PC-9 (cell line): ENCODE data around the gene PCDHGA1. TPM values are rescaled to one million over a fixed set of nuclear protein-coding genes. Genes with fewer than 3 reads are reported as not detected.

Source experiments
- BruUV-seq: library from RNA; stranded (reverse); fragments of 400-500 nt; replicated peaks from 2 replicates; lab custom pipeline; 2021; lab: Mats Ljungman, UMichigan
- CTCF ChIA-PET: fragments of 300-600 bp; sonication (Branson Sonifier 250); formaldehyde crosslinking; loops from one replicate; lab custom pipeline; 2022; ENCODE audit warnings: antibody characterized with exemption; lab: Charles Lee
- POLR2A ChIA-PET: fragments of 300-600 bp; sonication (Branson Sonifier 250); formaldehyde crosslinking; loops from one replicate; lab custom pipeline; 2022; ENCODE audit warnings: antibody characterized with exemption; ENCODE audit not compliant: unreplicated experiment; lab: Charles Lee
- DNase-seq, 2 experiments: peaks; one replicate each; pipeline versions ENCODE4 v3.0.0 to v3.0.0-alpha.2; 2015 to 2022; ENCODE audit warnings: mixed read lengths in 1 of 2
- H2AFZ ChIP-seq: fragments of 200-600 bp; sonication (generic); 2 replicates; pipeline ENCODE4 v1.8.1; 2017; ENCODE audit warnings: antibody characterized with exemption
- H3F3A ChIP-seq: fragments of 200-600 bp; sonication (generic); 2 replicates; pipeline ENCODE4 v1.8.1; 2017; ENCODE audit warnings: antibody characterized with exemption, mild to moderate bottlenecking, low read depth; ENCODE audit not compliant: insufficient read depth
- H3K27ac ChIP-seq: fragments of 200-600 bp; sonication (generic); 2 replicates; pipeline ENCODE4 v1.6.1; 2016; ENCODE audit warnings: mixed run types
- H3K27me3 ChIP-seq: fragments of 200-600 bp; sonication (generic); 2 replicates; pipeline ENCODE4 v1.6.1; 2016; ENCODE audit warnings: low read depth, mixed run types; ENCODE audit not compliant: insufficient read depth
- H3K36me3 ChIP-seq: fragments of 200-600 bp; sonication (generic); 2 replicates; pipeline ENCODE4 v1.6.1; 2016; ENCODE audit warnings: low read depth, mixed run types
- H3K4me1 ChIP-seq: fragments of 200-600 bp; sonication (generic); replicated peaks from 2 replicates; pipeline ENCODE4 v1.6.1; 2016; ENCODE audit warnings: mixed run types; ENCODE audit not compliant: insufficient read depth
- H3K4me2 ChIP-seq: fragments of 200-600 bp; sonication (generic); 2 replicates; pipeline ENCODE4 v1.6.1; 2017; ENCODE audit warnings: mixed run types
- H3K4me3 ChIP-seq: fragments of 200-600 bp; sonication (generic); 2 replicates; pipeline ENCODE4 v1.6.1; 2016; ENCODE audit warnings: mixed run types
- H3K79me2 ChIP-seq: fragments of 200-600 bp; sonication (generic); 2 replicates; pipeline ENCODE4 v1.6.1; 2017; ENCODE audit warnings: low read depth, mixed run types
- H3K9me2 ChIP-seq: fragments of 200-600 bp; sonication (generic); 2 replicates; pipeline ENCODE4 v1.8.1; 2017; ENCODE audit warnings: mild to moderate bottlenecking; ENCODE audit not compliant: insufficient read depth
- H3K9me3 ChIP-seq: fragments of 200-600 bp; sonication (generic); 2 replicates; pipeline ENCODE4 v1.8.1; 2016; ENCODE audit warnings: low read depth; ENCODE audit not compliant: insufficient read depth
- H4K20me1 ChIP-seq: fragments of 200-600 bp; sonication (generic); 2 replicates; pipeline ENCODE4 v1.8.1; 2017; ENCODE audit not compliant: insufficient read depth
- EZH2 ChIP-seq: fragments of 200-600 bp; sonication (generic); IDR thresholded peaks from 2 replicates; pipeline ENCODE4 v1.8.0; 2017; ENCODE audit warnings: antibody characterized with exemption, low read depth
- intact Hi-C: fragments of 100-400 bp; cut with micrococcal nuclease; formaldehyde crosslinking; loops from one replicate; pipeline ENCODE4 v1.10.0; 2022; ENCODE audit not compliant: unreplicated experiment
- total RNA-seq: library from RNA; stranded (reverse); gene quantifications from 2 replicates; pipeline ENCODE4 v1.2.3, GENCODE V29; 2021
- TF ChIP-seq, protein P1 (sequence below): fragments of 200-600 bp; sonication (generic); conservative IDR thresholded peaks from 2 replicates; pipeline ENCODE4 v1.6.1; 2017; ENCODE audit warnings: mixed run types, antibody characterized with exemption, mild to moderate bottlenecking, moderate library complexity

The PCDHGA1 gene
- total RNA-seq, 1 experiment from 2014 or later: 0.07 TPM

DNA sequence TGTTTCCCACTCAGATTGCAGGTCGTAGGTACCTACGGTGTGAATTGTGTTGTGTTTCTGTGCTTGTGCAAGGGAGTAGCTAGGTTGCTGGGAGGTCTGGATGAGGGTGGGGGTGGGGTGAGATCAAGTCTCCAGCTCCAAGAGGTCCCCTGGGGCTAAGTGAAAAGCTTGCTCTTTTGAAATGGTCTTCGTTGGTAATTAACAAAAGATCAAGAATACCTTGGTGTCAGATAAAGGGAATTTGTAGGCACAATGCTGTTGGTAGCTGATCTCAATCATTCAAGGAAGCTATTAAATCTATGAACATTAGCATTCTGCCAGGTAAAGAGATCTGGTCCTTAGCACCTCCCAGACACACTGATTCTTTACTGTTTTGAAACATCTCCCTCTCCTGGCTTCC, 153.6 kb downstream of the PCDHGA1 start:
- H3K27ac ChIP-seq: no peak overlapping the region
- H3K9me2 ChIP-seq: no peaks in the 10 kb centered on the region
- TF ChIP-seq, protein P1, sequence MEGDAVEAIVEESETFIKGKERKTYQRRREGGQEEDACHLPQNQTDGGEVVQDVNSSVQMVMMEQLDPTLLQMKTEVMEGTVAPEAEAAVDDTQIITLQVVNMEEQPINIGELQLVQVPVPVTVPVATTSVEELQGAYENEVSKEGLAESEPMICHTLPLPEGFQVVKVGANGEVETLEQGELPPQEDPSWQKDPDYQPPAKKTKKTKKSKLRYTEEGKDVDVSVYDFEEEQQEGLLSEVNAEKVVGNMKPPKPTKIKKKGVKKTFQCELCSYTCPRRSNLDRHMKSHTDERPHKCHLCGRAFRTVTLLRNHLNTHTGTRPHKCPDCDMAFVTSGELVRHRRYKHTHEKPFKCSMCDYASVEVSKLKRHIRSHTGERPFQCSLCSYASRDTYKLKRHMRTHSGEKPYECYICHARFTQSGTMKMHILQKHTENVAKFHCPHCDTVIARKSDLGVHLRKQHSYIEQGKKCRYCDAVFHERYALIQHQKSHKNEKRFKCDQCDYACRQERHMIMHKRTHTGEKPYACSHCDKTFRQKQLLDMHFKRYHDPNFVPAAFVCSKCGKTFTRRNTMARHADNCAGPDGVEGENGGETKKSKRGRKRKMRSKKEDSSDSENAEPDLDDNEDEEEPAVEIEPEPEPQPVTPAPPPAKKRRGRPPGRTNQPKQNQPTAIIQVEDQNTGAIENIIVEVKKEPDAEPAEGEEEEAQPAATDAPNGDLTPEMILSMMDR: no peak
- TF ChIP-seq EZH2: no peak
- no peak overlapping the region for H3K4me2 ChIP-seq
- H3K36me3 ChIP-seq: no peaks in the 10 kb centered on the region
- BruUV-seq: no TSS peak
- no peaks in the 10 kb centered on the region for H3K4me1 ChIP-seq
- H4K20me1 ChIP-seq: no peaks in the 10 kb centered on the region
- no peaks in the 10 kb centered on the region for H3F3A ChIP-seq
- intact Hi-C loops: no loop called here
- CTCF ChIA-PET: interaction anchor here (0.6 kb wide), 1 partner anchor 63 kb away, joined by 6 read pairs; the partner anchor contains the start of gene PCDHGA11
- H3K4me3 ChIP-seq: no peak overlapping the region
- POLR2A ChIA-PET: interaction anchor here (0.7 kb wide), 1 partner anchor 856 kb away, joined by 3 read pairs; no protein-coding TSS in a partner anchor
- H3K79me2 ChIP-seq: no peaks in the 10 kb centered on the region
- no peak for DNase-seq
- no peak overlapping the region for H2AFZ ChIP-seq
- no peaks in the 10 kb centered on the region for H3K9me3 ChIP-seq
- peaks cover 9% of the 10 kb centered on the region for H3K27me3 ChIP-seq

DNA sequence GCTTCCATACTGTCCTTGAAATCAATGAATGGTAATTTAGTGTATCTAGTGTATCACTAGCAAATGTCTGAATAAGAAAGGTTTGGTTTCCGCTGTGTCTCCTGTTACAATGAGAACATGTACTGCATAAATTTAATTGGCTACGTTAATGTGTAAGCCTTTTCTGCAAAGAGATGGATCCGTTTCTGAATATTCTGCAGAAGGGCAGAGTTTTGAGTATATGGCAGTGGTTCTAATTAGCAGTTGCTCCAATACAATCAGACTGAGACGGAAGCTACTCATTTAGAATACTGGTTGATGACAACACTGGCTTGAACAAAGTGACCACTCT, 154.0 kb downstream of the PCDHGA1 start:
- Histone ChIP-seq H3K4me1 (no peaks in the 10 kb centered on the region), H3K36me3 (no peaks in the 10 kb centered on the region), H2AFZ (no peak overlapping the region), H3K79me2 (no peaks in the 10 kb centered on the region), H3K4me2 (no peak overlapping the region), H3K9me3 (no peaks in the 10 kb centered on the region), H3F3A (no peaks in the 10 kb centered on the region), H3K9me2 (no peaks in the 10 kb centered on the region), H3K4me3 (no peak overlapping the region), H4K20me1 (no peaks in the 10 kb centered on the region), H3K27ac (no peak overlapping the region), H3K27me3 (peaks cover 9% of the 10 kb centered on the region)
- no peak for DNase-seq
- no peak for TF ChIP-seq EZH2
- TF ChIP-seq, protein P1: no peak
- intact Hi-C loops: no loop called here
- ChIA-PET CTCF (no interaction called here), POLR2A (interaction anchor here (0.7 kb wide), 1 partner anchor 857 kb away, joined by 3 read pairs; no protein-coding TSS in a partner anchor)
- no TSS peak for BruUV-seq

DNA sequence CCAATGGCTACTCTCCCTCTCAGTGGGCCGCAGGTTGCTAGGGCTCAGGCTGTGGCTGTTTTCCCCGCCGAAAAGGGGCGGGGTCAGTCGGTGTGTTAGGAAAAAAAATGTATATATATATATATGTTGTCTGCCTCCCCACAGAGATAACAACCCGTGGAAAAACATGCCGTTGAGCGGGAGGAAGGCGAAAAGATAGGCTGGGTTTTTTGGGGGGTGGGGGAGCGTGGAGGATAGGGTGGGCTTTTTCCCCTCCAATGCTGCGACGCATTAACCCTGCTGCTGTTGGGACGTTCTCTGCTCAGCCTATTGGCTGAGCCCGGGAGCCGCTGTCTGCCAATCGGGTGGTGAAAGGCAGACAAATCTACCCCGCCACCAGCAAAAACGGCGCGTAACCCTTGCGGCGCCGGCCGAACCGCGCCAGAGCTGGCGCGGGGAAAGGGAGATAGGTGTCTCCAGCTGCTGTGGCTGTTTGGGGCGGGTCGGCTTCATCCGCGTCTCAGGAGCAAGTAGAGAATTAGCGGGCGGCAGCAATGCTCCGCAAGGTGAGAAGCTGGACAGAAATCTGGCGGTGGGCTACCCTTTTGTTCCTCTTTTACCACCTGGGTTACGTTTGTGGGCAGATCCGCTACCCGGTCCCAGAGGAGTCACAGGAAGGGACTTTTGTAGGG, 154.5 kb downstream of the PCDHGA1 start, which contains the start of gene PCDHGC4:
Gene PCDHGC4, plus strand, starts transcription at position 390 of the 671 bp plus-strand sequence. Its CDS starts 144 bp downstream, at position 534.
- Histone ChIP-seq H3K9me2 (no peaks in the 10 kb centered on the region), H2AFZ (no peak within 1 kb of the TSS), H3K4me2 (no peak within 1 kb of the TSS), H3K27ac (no peak within 1 kb of the TSS), H4K20me1 (no peaks in the 10 kb centered on the region), H3K27me3 (peaks cover 9% of the 10 kb centered on the region), H3K36me3 (no peaks in the 10 kb centered on the region), H3K79me2 (no peaks in the 10 kb centered on the region), H3K4me1 (no peaks in the 10 kb centered on the region), H3K9me3 (no peaks in the 10 kb centered on the region), H3F3A (no peaks in the 10 kb centered on the region), H3K4me3 (no peak within 1 kb of the TSS)
- DNase-seq: no peak
- no peak for TF ChIP-seq EZH2
- TF ChIP-seq, protein P1: no peak
- no TSS peak for BruUV-seq
- intact Hi-C loops: no loop called here
- ChIA-PET POLR2A (no interaction called here), CTCF (interaction anchor here (0.6 kb wide), 1 partner anchor 10 kb away, joined by 4 read pairs; no protein-coding TSS in a partner anchor)
